NK-92 (cell line): ENCODE data around the gene IL32.

Experiments used
- DNase-seq: peaks from one replicate; lab custom pipeline; 2025; ENCODE audit not compliant: unreplicated experiment; lab: John Stamatoyannopoulos, UW

Gene IL32

DNA sequence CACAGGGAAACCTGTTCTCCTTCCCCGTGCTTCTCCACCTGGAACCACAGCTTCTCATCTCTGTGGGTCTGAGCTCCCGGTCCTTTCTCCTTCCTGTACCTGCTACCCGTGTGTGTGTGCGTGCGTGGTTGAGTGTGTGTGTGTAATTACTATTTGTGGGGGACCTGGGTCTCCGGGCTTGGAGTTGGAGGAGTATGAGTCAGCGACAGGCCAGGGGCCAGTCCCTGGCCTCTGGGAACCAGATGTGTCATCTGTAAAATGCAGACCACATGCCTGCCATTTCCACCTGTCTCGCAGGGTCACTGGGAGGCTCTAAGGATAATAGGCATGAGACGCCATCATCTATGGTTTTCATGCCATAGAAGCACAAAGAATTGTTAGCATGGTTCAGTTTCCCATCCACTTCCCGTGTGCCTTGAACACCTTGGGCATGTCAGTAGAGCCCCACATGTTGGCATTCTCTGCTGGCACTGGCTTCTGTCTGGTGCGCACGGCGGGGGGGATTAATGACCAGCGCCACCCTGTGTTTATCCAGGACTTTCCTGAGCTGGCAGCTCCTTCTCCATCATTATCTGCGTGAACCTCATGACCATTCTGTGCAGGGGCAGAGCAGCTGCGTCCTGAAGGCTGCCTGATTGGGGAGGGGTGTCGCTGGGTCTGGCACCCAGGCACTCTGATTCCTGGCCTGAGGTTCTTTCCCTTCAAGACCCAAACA is 48.5 kb downstream of the IL32 start:
- no peak for DNase-seq

DNA sequence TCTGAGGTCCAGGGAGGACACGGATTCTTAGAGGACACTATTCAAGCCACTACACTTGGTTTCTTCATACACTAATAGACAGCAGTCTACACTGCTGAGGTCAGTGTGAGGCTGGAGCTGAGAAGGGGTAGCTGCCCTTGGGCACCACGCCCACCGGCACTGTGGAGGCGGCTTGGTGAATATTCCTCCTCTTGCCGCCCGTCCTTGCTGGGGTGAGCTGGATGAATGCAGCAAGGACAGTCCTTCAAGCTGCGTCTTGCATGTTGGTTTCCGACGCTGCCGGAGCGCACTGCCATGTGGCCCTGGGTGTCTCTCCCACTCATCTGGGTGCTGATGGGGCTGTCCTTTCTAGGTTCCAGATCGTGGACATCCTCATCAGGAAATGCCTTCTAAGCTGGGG is 49.6 kb downstream of the IL32 start:
- DNase-seq: no peak

DNA sequence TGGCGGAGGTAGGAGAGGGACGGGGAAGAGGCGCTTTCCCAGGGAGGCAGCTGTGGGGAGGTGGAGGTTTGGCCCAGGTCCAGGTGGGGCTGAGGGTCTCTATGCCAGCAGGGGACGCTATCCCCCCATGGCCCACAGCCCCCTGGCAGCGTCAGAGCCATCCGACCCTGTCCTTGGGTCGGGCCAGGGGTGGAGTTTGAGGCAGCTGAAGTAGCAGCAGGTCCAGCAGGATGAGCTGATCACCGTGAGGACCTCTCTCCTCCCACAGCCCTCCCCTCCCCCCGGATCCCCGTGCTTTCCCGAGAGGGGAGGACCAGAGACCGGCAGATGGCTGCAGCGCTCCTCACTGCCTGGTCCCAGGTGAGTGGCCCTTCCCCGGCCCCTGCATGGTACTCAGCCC is 50.1 kb downstream of the IL32 start:
- DNase-seq: no peak

DNA sequence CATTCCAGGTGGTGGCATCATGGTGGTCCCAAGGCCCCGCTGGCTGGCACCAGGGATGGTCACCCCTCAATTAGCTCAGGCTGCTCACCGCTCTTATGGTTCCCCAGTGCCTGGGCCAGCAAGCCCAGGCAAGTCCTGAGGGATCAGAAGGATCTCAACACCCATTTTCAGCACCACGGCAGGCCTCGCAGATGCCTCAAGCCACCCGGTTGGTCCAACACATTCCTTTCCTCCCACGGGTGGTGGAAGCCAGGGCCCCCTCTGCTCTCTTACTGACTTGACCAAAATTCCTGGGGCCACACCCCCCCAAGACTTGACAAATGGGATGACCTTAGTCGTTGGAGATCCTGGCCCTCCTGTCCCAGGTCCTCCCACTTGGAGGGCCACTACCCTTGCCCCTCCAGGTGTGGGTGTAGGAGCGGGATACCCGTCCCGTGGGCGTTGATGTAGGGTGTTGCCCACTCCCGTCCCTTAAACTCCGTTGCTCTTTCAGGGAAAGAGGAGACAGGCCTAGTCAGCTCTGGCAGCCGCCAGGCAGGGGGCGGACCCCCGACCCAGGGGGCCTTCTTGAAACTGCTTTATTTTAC is 52.9 kb downstream of the IL32 start:
- no peak for DNase-seq

DNA sequence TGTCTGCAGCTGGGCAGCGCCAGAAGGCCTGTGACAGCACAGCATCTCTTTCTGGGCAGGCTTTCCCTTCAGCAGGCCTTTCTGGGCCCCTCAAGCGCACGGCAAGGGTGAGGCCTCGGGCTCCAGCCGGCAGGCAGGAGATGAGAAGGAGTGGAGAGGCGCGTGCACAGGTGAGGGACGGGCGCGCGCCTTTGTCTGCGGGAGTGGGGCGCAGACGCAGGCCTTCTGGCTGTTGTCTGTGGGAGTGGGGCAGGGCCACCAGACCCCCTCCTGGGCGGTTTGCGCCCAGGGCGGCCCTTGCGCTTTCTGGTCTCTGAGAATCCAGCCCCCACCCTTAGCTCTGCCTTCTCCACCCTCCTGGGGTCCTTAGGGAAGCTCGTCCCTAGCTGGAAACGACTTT is 53.4 kb downstream of the IL32 start:
- DNase-seq: no peak
